Kidney (tissue), 14 donors: ENCODE measurements around the gene STAMBPL1. TPM values are rescaled to one million over a fixed set of nuclear protein-coding genes. Genes with fewer than 3 reads are reported as not detected.

Source experiments
- DNase-seq, 5 donors: peaks; one replicate each; pipeline ENCODE4 v3.0.0-alpha.2; 2013 to 2020
- FAIRE-seq: peaks from 2 replicates; lab custom pipeline; 2012; peaks lifted over from hg19 to GRCh38; lab: Jason Lieb, UNC
- H3K27ac ChIP-seq, 2 donors: one replicate each; pipeline ENCODE4 v1.7.0; 2013; ENCODE audit warnings: low read depth in 2 of 2, low read length in 2 of 2, inconsistent platforms in 1 of 2
- H3K27me3 ChIP-seq: one replicate; pipeline ENCODE4 v1.7.1; 2013; ENCODE audit warnings: low read length, inconsistent platforms; ENCODE audit not compliant: control insufficient read depth, insufficient read depth
- H3K36me3 ChIP-seq, 3 donors: one replicate each; pipeline versions ENCODE4 v1.7.0 to v1.7.1; 2013; ENCODE audit warnings: low read length in 3 of 3, control low read depth in 1 of 3, inconsistent platforms in 1 of 3; ENCODE audit not compliant: insufficient read depth in 3 of 3, control insufficient read depth in 2 of 3
- H3K4me1 ChIP-seq, 3 donors: one replicate each; pipeline versions ENCODE4 v1.7.0 to v1.7.1; 2013; ENCODE audit warnings: low read length in 3 of 3, inconsistent platforms in 1 of 3, low read depth in 1 of 3; ENCODE audit not compliant: control insufficient read depth in 2 of 3, insufficient read depth in 2 of 3
- H3K4me3 ChIP-seq, 3 donors: one replicate each; pipeline versions ENCODE4 v1.7.0 to v1.8.1; 2013; ENCODE audit warnings: low read length in 3 of 3, control low read depth in 1 of 3, inconsistent platforms in 1 of 3
- H3K9ac ChIP-seq, 3 donors: one replicate each; pipeline versions ENCODE4 v1.7.0 to v1.7.1; 2013; ENCODE audit warnings: low read length in 3 of 3, control low read depth in 1 of 3, inconsistent platforms in 1 of 3
- H3K9me3 ChIP-seq, 3 donors: one replicate each; pipeline versions ENCODE4 v1.7.0 to v1.7.1; 2013; ENCODE audit warnings: low read length in 3 of 3, control low read depth in 1 of 3, inconsistent platforms in 1 of 3; ENCODE audit not compliant: control insufficient read depth in 2 of 3, insufficient read depth in 1 of 3
- intact Hi-C: fragments of 100-400 bp; cut with DNase I; formaldehyde crosslinking; loops from one replicate; pipeline ENCODE4 v1.11.1; 2022
- polyA plus RNA-seq: library from polyadenylated mRNA; stranded (reverse); fragments of 350-450 nt; fragmentation: Illumina TruSeq; extraction: RNeasy Lipid Tissue Mini Kit (QIAGEN cat#74804); gene quantifications from one replicate; pipeline ENCODE4 v1.2.3, GENCODE V29; 2014; ENCODE audit warnings: low read depth, low replicate concordance; ENCODE audit not compliant: insufficient read depth
- total RNA-seq: library from RNA; stranded (reverse); fragmentation: NEBNext Ultra II Directional; extraction: Animal tissue kit (Norgen Biotek cat#: 25700); gene quantifications from one replicate; pipeline ENCODE4 v1.2.1, GENCODE V29; 2021
- TF ChIP-seq, protein P1 (sequence below): IDR thresholded peaks from 3 replicates; pipeline ENCODE4 v1.5.1; 2012; ENCODE audit warnings: mild to moderate bottlenecking, moderate library complexity, borderline replicate concordance; ENCODE audit not compliant: insufficient read depth; ENCODE audit errors: extremely low read depth
- donor health status: control.
- donor health status: control.
- donor health status: control.
- donor health status: control.
- donor health status: control.
- donor health status: DM: yes; HTN: yes; CAD: no.
- donor health status: Normal renal cell carcinoma (clear cell type).

Gene STAMBPL1
- total and polyA plus RNA-seq, 2 donors from 2014 or later, result 3.0 to 6.9 TPM

GRCh38 chr10:88916231-88916630 is 36.2 kb downstream of the STAMBPL1 start:
- Histone ChIP-seq H3K4me1 (no peaks in the 10 kb centered on the region), H3K36me3 (no peaks in the 10 kb centered on the region), H3K27me3 (no peaks in the 10 kb centered on the region), H3K4me3 (no peak overlapping the region), H3K9me3 (no peaks in the 10 kb centered on the region), H3K27ac (no peak overlapping the region), H3K9ac (no peak overlapping the region)
- TF ChIP-seq, protein P1, sequence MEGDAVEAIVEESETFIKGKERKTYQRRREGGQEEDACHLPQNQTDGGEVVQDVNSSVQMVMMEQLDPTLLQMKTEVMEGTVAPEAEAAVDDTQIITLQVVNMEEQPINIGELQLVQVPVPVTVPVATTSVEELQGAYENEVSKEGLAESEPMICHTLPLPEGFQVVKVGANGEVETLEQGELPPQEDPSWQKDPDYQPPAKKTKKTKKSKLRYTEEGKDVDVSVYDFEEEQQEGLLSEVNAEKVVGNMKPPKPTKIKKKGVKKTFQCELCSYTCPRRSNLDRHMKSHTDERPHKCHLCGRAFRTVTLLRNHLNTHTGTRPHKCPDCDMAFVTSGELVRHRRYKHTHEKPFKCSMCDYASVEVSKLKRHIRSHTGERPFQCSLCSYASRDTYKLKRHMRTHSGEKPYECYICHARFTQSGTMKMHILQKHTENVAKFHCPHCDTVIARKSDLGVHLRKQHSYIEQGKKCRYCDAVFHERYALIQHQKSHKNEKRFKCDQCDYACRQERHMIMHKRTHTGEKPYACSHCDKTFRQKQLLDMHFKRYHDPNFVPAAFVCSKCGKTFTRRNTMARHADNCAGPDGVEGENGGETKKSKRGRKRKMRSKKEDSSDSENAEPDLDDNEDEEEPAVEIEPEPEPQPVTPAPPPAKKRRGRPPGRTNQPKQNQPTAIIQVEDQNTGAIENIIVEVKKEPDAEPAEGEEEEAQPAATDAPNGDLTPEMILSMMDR, result no peak
- DNase-seq, result no peak
- FAIRE-seq, result no peak
- intact Hi-C loops, result no loop called here

GRCh38 chr10:88916986-88917385 is 36.9 kb downstream of the STAMBPL1 start:
- no peaks in the 10 kb centered on the region for H3K36me3 ChIP-seq
- H3K27me3 ChIP-seq, result no peaks in the 10 kb centered on the region
- FAIRE-seq (no peak), DNase-seq (no peak)
- H3K4me1 ChIP-seq, result no peaks in the 10 kb centered on the region
- H3K27ac ChIP-seq, result no peak overlapping the region
- intact Hi-C loops, result no loop called here
- no peak overlapping the region for H3K9ac ChIP-seq
- no peak overlapping the region for H3K4me3 ChIP-seq
- TF ChIP-seq, protein P1, result no peak
- no peaks in the 10 kb centered on the region for H3K9me3 ChIP-seq

DNA sequence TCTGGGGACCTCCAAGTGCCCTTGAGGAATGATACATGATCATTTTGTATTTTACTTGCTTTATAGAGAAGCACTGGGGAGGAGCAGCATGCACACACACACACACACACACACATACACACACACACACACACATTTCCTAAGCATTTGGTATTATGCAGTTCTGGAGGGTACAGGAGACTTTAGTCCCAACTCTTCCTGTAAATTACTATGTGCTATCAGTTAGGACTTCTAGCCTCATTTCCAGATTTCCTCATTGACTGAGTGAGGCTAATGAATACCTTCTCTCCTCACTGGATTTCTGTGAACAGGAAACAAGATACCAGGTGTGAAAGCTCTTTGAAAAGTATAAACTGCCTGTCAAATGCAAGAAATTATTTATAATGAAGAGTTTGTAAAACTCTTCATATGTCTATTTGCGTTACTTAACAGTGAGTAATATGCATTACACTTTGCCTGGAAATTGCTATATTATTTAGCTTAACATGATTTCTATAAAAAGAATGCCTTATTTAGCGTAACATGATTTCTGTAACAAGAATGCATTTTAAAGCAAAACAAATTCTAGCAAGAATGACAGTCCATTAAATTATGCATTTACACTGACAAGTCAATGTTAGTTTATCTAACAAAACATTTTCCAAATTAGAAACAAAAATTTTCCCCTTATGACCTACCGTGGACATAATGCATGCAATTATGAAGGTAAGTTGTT is 38.3 kb downstream of the STAMBPL1 start:
- no peak for FAIRE-seq
- Histone ChIP-seq H3K9me3 (no peaks in the 10 kb centered on the region), H3K4me3 (no peak overlapping the region), H3K9ac (no peak overlapping the region), H3K4me1 (no peaks in the 10 kb centered on the region), H3K27me3 (no peaks in the 10 kb centered on the region), H3K36me3 (no peaks in the 10 kb centered on the region), H3K27ac (no peak overlapping the region)
- TF ChIP-seq, protein P1, result no peak
- no peak for DNase-seq
- intact Hi-C loops, result no loop called here
